ENCODE data around the gene GRM1.

DNA sequence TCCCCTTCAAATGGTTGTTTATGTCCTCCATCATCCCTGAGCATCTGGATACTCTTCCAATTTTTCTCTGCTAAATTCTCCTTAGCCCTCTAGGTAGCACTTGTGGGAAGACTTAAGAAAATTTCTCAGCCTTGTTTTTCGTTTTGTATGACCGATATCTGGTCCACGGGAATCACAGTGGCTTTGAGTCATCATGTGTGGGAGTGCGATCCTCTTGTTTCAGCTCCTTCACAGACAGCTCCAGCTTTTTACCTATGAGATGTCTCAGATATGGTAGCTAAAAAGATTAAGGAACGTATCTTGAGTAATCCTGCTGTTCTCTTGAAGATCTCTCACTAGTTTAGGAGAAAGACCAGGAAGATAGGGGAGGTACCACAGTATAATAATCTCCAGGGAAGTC, 196.1 kb downstream of the GRM1 start:
- TF ChIP-seq CTCF (IDR thresholded peaks at IDR 0.05) (no peak), POLR2A (IDR thresholded peaks at IDR 0.05) (no peak)

All from lower leg skin (tissue), 3 donors.